Skeletal muscle cell (primary cell): ENCODE measurements around the gene POLK.
"Not testable (repeated sequence)": the region's sequence is repeated elsewhere in the genome, so short reads cannot be mapped to it uniquely, and the experiment has no call there.

Experiments
- DNase-seq: peaks from one replicate; pipeline ENCODE4 v3.0.0-alpha.2; 2010; ENCODE audit warnings: low read depth
- H3K4me3 ChIP-seq: 2 replicates; pipeline ENCODE4 v1.5.1; 2011; ENCODE audit warnings: low read depth, mild to moderate bottlenecking, control low read depth, low read length, moderate library complexity

POLK gene

GRCh38 chr5:75536694-75537360 lies 25.1 kb downstream of the POLK start:
- H3K4me3 ChIP-seq = no peak overlapping the region

GRCh38 chr5:75538211-75538610 lies 26.5 kb downstream of the POLK start:
- no peak for DNase-seq
- H3K4me3 ChIP-seq = no peak overlapping the region

More at GRCh38 chr5:75536694-75537360, 25.1 kb downstream of the POLK start:
- DNase-seq = no peak

GRCh38 chr5:75545131-75545530 lies 33.4 kb downstream of the POLK start:
- no peak for DNase-seq
- H3K4me3 ChIP-seq = no peak overlapping the region

GRCh38 chr5:75546830-75547229 lies 35.1 kb downstream of the POLK start:
- no peak overlapping the region for H3K4me3 ChIP-seq
- no peak for DNase-seq

- no peak overlapping the region for H3K4me3 ChIP-seq
- no peak for DNase-seq
Measured at GRCh38 chr5:75547812-75548211, 36.1 kb downstream of the POLK start.

- H3K4me3 ChIP-seq = no peak overlapping the region
- DNase-seq = no peak
Measured at GRCh38 chr5:75550597-75550996, 38.9 kb downstream of the POLK start.

- no peak for DNase-seq
- no peak overlapping the region for H3K4me3 ChIP-seq
Measured at GRCh38 chr5:75551471-75551870, 39.8 kb downstream of the POLK start.

GRCh38 chr5:75552764-75553163 lies 41.1 kb downstream of the POLK start:
- no peak overlapping the region for H3K4me3 ChIP-seq
- DNase-seq = no peak

- H3K4me3 ChIP-seq = no peak overlapping the region
- DNase-seq = no peak
Measured at GRCh38 chr5:75553358-75553757, 41.7 kb downstream of the POLK start.

GRCh38 chr5:75558221-75558620 lies 46.5 kb downstream of the POLK start:
- no peak overlapping the region for H3K4me3 ChIP-seq
- DNase-seq = no peak

GRCh38 chr5:75558981-75559632 lies 47.4 kb downstream of the POLK start:
- no peak overlapping the region for H3K4me3 ChIP-seq
- no peak for DNase-seq

GRCh38 chr5:75560655-75561054 lies 49.0 kb downstream of the POLK start:
- not testable (repeated sequence) for H3K4me3 ChIP-seq, DNase-seq

GRCh38 chr5:75565991-75566709 lies 54.5 kb downstream of the POLK start:
- peak; percentile 37 for DNase-seq
- not testable (repeated sequence) for H3K4me3 ChIP-seq

GRCh38 chr5:75566710-75567309 lies 55.1 kb downstream of the POLK start:
- no peak overlapping the region for H3K4me3 ChIP-seq
- peak; percentile 78 for DNase-seq

- DNase-seq = no peak
- H3K4me3 ChIP-seq = no peak overlapping the region
Measured at GRCh38 chr5:75567710-75568109, 56.0 kb downstream of the POLK start.

- DNase-seq = no peak
- no peak overlapping the region for H3K4me3 ChIP-seq
Measured at GRCh38 chr5:75568202-75568601, 56.5 kb downstream of the POLK start.

GRCh38 chr5:75571547-75571946 lies 59.9 kb downstream of the POLK start:
- DNase-seq = no peak
- no peak overlapping the region for H3K4me3 ChIP-seq

GRCh38 chr5:75574791-75575190 lies 63.1 kb downstream of the POLK start:
- no peak overlapping the region for H3K4me3 ChIP-seq
- DNase-seq = no peak

- DNase-seq = not testable (repeated sequence)
Measured at GRCh38 chr5:75578280-75578679, 66.6 kb downstream of the POLK start.

GRCh38 chr5:75584641-75585040 lies 73.0 kb downstream of the POLK start:
- H3K4me3 ChIP-seq = no peak overlapping the region
- no peak for DNase-seq

More at GRCh38 chr5:75578280-75578679, 66.6 kb downstream of the POLK start:
- not testable (repeated sequence) for H3K4me3 ChIP-seq
